Choroid plexus epithelial cell (primary cell): ENCODE measurements around the gene THOC6.
"Not testable (repeated sequence)": the region's sequence is repeated elsewhere in the genome, so short reads cannot be mapped to it uniquely, and the experiment has no call there.

Experiments
- DNase-seq: peaks from one replicate; pipeline ENCODE4 v3.0.0-alpha.2; 2010; ENCODE audit warnings: low read depth
- H3K4me3 ChIP-seq: 2 replicates; pipeline ENCODE4 v1.5.1; 2011; ENCODE audit warnings: low read depth, mild to moderate bottlenecking, control low read depth, low read length, moderate library complexity
- TF ChIP-seq, protein P1 (sequence below): conservative IDR thresholded peaks from 2 replicates; pipeline ENCODE4 v1.5.1; 2011; ENCODE audit warnings: low read depth, mild to moderate bottlenecking, control low read depth, inconsistent platforms, low read length, moderate library complexity

THOC6 gene

GRCh38 chr16:3075523-3075915 is 51.7 kb downstream of the THOC6 start:
- TF ChIP-seq, protein P1, sequence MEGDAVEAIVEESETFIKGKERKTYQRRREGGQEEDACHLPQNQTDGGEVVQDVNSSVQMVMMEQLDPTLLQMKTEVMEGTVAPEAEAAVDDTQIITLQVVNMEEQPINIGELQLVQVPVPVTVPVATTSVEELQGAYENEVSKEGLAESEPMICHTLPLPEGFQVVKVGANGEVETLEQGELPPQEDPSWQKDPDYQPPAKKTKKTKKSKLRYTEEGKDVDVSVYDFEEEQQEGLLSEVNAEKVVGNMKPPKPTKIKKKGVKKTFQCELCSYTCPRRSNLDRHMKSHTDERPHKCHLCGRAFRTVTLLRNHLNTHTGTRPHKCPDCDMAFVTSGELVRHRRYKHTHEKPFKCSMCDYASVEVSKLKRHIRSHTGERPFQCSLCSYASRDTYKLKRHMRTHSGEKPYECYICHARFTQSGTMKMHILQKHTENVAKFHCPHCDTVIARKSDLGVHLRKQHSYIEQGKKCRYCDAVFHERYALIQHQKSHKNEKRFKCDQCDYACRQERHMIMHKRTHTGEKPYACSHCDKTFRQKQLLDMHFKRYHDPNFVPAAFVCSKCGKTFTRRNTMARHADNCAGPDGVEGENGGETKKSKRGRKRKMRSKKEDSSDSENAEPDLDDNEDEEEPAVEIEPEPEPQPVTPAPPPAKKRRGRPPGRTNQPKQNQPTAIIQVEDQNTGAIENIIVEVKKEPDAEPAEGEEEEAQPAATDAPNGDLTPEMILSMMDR = no peak
- DNase-seq = no peak
- no peak overlapping the region for H3K4me3 ChIP-seq

GRCh38 chr16:3075946-3076345 is 52.1 kb downstream of the THOC6 start:
- DNase-seq, H3K4me3 ChIP-seq: not testable (repeated sequence)

- TF ChIP-seq, protein P1 = no peak
- DNase-seq = no peak
- no peak overlapping the region for H3K4me3 ChIP-seq
Observed at GRCh38 chr16:3076577-3076976, 52.7 kb downstream of the THOC6 start.
